ENCODE data around the gene EXOC4. TPM values are rescaled to one million over a fixed set of nuclear protein-coding genes. Genes with fewer than 3 reads are reported as not detected.

The EXOC4 gene
- total and polyA plus RNA-seq, 2 donors (not counting 3 experiments of a cell fraction or from before 2014, with no cell fraction given): 20.3 to 73.1 TPM

DNA sequence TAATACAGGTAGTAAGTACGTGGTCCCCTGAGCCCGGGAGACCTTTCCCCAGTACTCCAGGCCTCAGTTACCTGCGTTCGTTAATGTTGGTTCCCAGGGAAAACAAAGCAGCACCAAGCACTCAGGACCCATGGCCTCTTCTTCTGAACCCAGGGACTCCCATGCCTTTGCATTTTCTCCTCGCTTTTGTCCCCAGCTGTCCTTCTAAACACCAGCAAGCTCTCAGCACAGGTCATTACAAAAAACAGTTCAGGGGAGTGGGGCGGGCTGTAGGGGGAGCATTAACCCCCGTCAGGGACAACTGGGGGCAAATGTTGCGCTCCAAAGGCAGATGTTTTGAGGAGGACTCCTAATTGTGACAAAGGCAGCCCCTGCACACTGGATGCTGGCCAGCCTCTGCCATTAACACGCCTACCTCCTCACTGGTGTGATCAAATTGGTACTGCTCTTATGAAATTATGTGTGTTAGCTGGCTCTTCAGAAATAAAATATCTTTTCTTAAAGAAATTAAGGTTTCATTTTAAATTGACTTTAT, 793.8 kb downstream of the EXOC4 start:
- dilution Hi-C loops (cut with MboI; ENCODE audit: extremely low pct_ligation_motif_present, low sequenced_read_pairs) (no loop called here), intact Hi-C loops (cut with micrococcal nuclease) (no loop called here)
- no peak overlapping the region for H2AFZ ChIP-seq (ENCODE audit: low read depth, low read length)
- FAIRE-seq: no peak
- H3K36me3 ChIP-seq (ENCODE audit: control insufficient read depth in 2 of 2, extremely low read depth in 1 of 2, insufficient read depth in 2 of 2, low read length in 2 of 2): no peaks in the 10 kb centered on the region
- no peaks in the 10 kb centered on the region for H3K27me3 ChIP-seq (ENCODE audit: control insufficient read depth in 2 of 2, insufficient read depth in 2 of 2, low read length in 2 of 2)
- H3K9ac ChIP-seq (replicated peaks; ENCODE audit: extremely low read depth, insufficient read depth, low read length): no peak overlapping the region
- H3K9me1 ChIP-seq (replicated peaks; ENCODE audit: control insufficient read depth, extremely low read depth, insufficient read depth, low read length): no peaks in the 10 kb centered on the region
- no peaks in the 10 kb centered on the region for H3K9me3 ChIP-seq (replicated peaks; ENCODE audit: control insufficient read depth, insufficient read depth, low read length)
- H3K79me2 ChIP-seq (ENCODE audit: control insufficient read depth, insufficient read depth, low read length): no peaks in the 10 kb centered on the region
- no TSS peak for BruUV-seq (replicated peaks)
- CTCF ChIA-PET: no interaction called here
- H3K27ac ChIP-seq (ENCODE audit: insufficient read depth, low read depth, low read length): no peak overlapping the region
- H3K4me1 ChIP-seq (ENCODE audit: control insufficient read depth, extremely low read depth, insufficient read depth, low read length): no peaks in the 10 kb centered on the region
- H4K20me1 ChIP-seq (replicated peaks; ENCODE audit: control insufficient read depth, extremely low read depth, insufficient read depth, low read length): no peaks in the 10 kb centered on the region
- no peak overlapping the region for H3K4me2 ChIP-seq (ENCODE audit: insufficient read depth, low read length)
- H3K4me3 ChIP-seq (replicated peaks in 1 of 3; ENCODE audit: insufficient read depth in 1 of 3, low read depth in 1 of 3, low read length in 3 of 3): no peak overlapping the region
- POLR2A ChIA-PET: no interaction called here
- TF ChIP-seq JUN (IDR thresholded peaks at IDR 0.05; ENCODE audit: borderline replicate concordance, insufficient read depth, insufficient read length, low read depth) (no peak), GATA2 (IDR thresholded peaks at IDR 0.05; ENCODE audit: insufficient read depth, insufficient read length, low read depth, low read length) (no peak)
- TF ChIP-seq, protein P1, sequence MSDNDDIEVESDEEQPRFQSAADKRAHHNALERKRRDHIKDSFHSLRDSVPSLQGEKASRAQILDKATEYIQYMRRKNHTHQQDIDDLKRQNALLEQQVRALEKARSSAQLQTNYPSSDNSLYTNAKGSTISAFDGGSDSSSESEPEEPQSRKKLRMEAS (IDR thresholded peaks at IDR 0.05; ENCODE audit: insufficient read depth, insufficient read length): no peak
- DNase-seq (ENCODE audit: low read depth, low spot score): no peak

DNA sequence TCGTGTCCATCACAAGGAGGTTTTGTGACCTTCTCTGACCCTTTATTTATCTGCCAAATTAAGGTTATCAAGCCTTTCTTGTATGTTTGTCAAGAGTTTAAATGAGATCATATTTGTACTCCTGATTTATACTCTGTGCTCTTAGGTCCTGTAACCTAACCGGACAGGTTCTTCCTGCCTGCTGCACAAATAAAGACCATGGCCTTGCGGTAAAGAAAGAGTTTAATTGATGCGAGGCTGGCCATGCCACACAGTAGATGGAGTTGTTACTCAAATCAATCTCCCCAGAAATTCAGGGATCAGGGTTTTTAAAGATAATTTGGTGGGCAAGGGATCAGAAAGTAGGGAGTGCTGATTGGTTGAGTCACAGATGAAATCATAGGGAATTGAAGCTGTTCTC, 794.8 kb downstream of the EXOC4 start:
- DNase-seq (ENCODE audit: low read depth, low spot score) (no peak), FAIRE-seq (no peak)
- Histone ChIP-seq H3K9ac (replicated peaks; ENCODE audit: extremely low read depth, insufficient read depth, low read length) (no peak overlapping the region), H2AFZ (ENCODE audit: low read depth, low read length) (no peak overlapping the region), H3K9me1 (replicated peaks; ENCODE audit: control insufficient read depth, extremely low read depth, insufficient read depth, low read length) (no peaks in the 10 kb centered on the region), H3K4me2 (ENCODE audit: insufficient read depth, low read length) (no peak overlapping the region), H3K4me3 (replicated peaks in 1 of 3; ENCODE audit: insufficient read depth in 1 of 3, low read depth in 1 of 3, low read length in 3 of 3) (no peak overlapping the region), H3K36me3 (ENCODE audit: control insufficient read depth in 2 of 2, extremely low read depth in 1 of 2, insufficient read depth in 2 of 2, low read length in 2 of 2) (no peaks in the 10 kb centered on the region), H3K4me1 (ENCODE audit: control insufficient read depth, extremely low read depth, insufficient read depth, low read length) (no peaks in the 10 kb centered on the region), H3K27ac (ENCODE audit: insufficient read depth, low read depth, low read length) (no peak overlapping the region), H3K9me3 (replicated peaks; ENCODE audit: control insufficient read depth, insufficient read depth, low read length) (no peaks in the 10 kb centered on the region), H4K20me1 (replicated peaks; ENCODE audit: control insufficient read depth, extremely low read depth, insufficient read depth, low read length) (no peaks in the 10 kb centered on the region), H3K27me3 (ENCODE audit: control insufficient read depth in 2 of 2, insufficient read depth in 2 of 2, low read length in 2 of 2) (no peaks in the 10 kb centered on the region), H3K79me2 (ENCODE audit: control insufficient read depth, insufficient read depth, low read length) (no peaks in the 10 kb centered on the region)
- POLR2A ChIA-PET: no interaction called here
- TF ChIP-seq FOS (IDR thresholded peaks at IDR 0.05; ENCODE audit: borderline replicate concordance, insufficient read depth, low read length): no peak
- TF ChIP-seq JUN (IDR thresholded peaks at IDR 0.05; ENCODE audit: borderline replicate concordance, insufficient read depth, insufficient read length, low read depth): no peak
- TF ChIP-seq, protein P1 (IDR thresholded peaks at IDR 0.05; ENCODE audit: insufficient read depth, insufficient read length): no peak
- TF ChIP-seq EZH2 (IDR thresholded peaks at IDR 0.05; ENCODE audit: borderline replicate concordance, low read depth, low read length, severe bottlenecking): no peak
- TF ChIP-seq MYC (IDR thresholded peaks at IDR 0.05; ENCODE audit: low read depth, low read length): no peak
- TF ChIP-seq, protein P2, sequence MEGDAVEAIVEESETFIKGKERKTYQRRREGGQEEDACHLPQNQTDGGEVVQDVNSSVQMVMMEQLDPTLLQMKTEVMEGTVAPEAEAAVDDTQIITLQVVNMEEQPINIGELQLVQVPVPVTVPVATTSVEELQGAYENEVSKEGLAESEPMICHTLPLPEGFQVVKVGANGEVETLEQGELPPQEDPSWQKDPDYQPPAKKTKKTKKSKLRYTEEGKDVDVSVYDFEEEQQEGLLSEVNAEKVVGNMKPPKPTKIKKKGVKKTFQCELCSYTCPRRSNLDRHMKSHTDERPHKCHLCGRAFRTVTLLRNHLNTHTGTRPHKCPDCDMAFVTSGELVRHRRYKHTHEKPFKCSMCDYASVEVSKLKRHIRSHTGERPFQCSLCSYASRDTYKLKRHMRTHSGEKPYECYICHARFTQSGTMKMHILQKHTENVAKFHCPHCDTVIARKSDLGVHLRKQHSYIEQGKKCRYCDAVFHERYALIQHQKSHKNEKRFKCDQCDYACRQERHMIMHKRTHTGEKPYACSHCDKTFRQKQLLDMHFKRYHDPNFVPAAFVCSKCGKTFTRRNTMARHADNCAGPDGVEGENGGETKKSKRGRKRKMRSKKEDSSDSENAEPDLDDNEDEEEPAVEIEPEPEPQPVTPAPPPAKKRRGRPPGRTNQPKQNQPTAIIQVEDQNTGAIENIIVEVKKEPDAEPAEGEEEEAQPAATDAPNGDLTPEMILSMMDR (IDR thresholded peaks at IDR 0.05; ENCODE audit: extremely low read depth in 1 of 2, insufficient read depth in 1 of 2, low read depth in 1 of 2, low read length in 2 of 2): no peak
- TF ChIP-seq GATA2 (IDR thresholded peaks at IDR 0.05; ENCODE audit: insufficient read depth, insufficient read length, low read depth, low read length): no peak
- TF ChIP-seq POLR2A (IDR thresholded peaks at IDR 0.05; ENCODE audit: low read depth, low read length): no peak
- TF ChIP-seq POLR2AphosphoS5 (IDR thresholded peaks at IDR 0.05; ENCODE audit: insufficient read depth, low read depth, low read length): no peak
- dilution Hi-C loops (cut with MboI; ENCODE audit: extremely low pct_ligation_motif_present, low sequenced_read_pairs): no loop called here
- intact Hi-C loops (cut with micrococcal nuclease): no loop called here
- CTCF ChIA-PET: interaction anchor here (1.5 kb wide), 1 partner anchor 94 kb away, joined by 4 read pairs; no protein-coding TSS in a partner anchor
- no TSS peak for BruUV-seq (replicated peaks)
